Caco-2 (cell line): Measurements from ENCODE around the gene RAB3D. TPM values are rescaled to one million over a fixed set of nuclear protein-coding genes. Genes with fewer than 3 reads are reported as not detected.

Experiments
- Bru-seq: library from RNA; stranded (reverse); fragments of 400-500 nt; gene quantifications from one replicate; lab custom pipeline; 2021; lab: Mats Ljungman, UMichigan
- BruChase-seq, 2 experiments: library from RNA; stranded (reverse); fragments of 400-500 nt; gene quantifications; one replicate each; lab custom pipeline; 2021; lab: Mats Ljungman, UMichigan
- BruUV-seq: library from RNA; stranded (reverse); fragments of 400-500 nt; replicated peaks from 2 replicates; lab custom pipeline; 2021; lab: Mats Ljungman, UMichigan
- CTCF ChIA-PET: fragments of 300-600 bp; sonication (Branson Sonifier 250); formaldehyde crosslinking; loops from one replicate; lab custom pipeline; 2022; ENCODE audit warnings: antibody characterized with exemption; lab: Charles Lee
- POLR2A ChIA-PET: fragments of 300-600 bp; sonication (Branson Sonifier 250); formaldehyde crosslinking; loops from one replicate; lab custom pipeline; 2022; ENCODE audit warnings: antibody characterized with exemption; lab: Charles Lee
- DNase-seq, 2 experiments: peaks; one replicate each; pipeline versions ENCODE4 v3.0.0 to v3.0.0-alpha.2; 2020 to 2022
- H3K27me3 ChIP-seq: replicated peaks from 2 replicates; pipeline ENCODE4 v1.6.0; 2011; ENCODE audit warnings: low read length; ENCODE audit not compliant: control insufficient read depth, insufficient read depth
- H3K36me3 ChIP-seq: 2 replicates; pipeline ENCODE4 v1.5.1; 2011; ENCODE audit warnings: low read length; ENCODE audit not compliant: control insufficient read depth, insufficient read depth
- H3K4me1 ChIP-seq: fragments of 250-450 bp; sonication (Bioruptor Pico); 2 replicates; pipeline ENCODE4 v1.5.1; 2020; ENCODE audit warnings: mild to moderate bottlenecking
- H3K4me3 ChIP-seq: 2 replicates; pipeline ENCODE4 v1.5.1; 2011; ENCODE audit warnings: low read depth, mild to moderate bottlenecking, control low read depth, low read length
- H3K9me3 ChIP-seq: fragments of 250-450 bp; sonication (Bioruptor Pico); 2 replicates; pipeline ENCODE4 v1.5.1; 2020; ENCODE audit warnings: mild to moderate bottlenecking, moderate library complexity
- H3K27ac Mint-ChIP-seq: one replicate; pipeline ENCODE4 v1.8.0; 2022; ENCODE audit warnings: mixed read lengths; ENCODE audit not compliant: unreplicated experiment
- H3K27me3 Mint-ChIP-seq: one replicate; pipeline ENCODE4 v1.8.0; 2022; ENCODE audit warnings: mixed read lengths; ENCODE audit not compliant: insufficient read depth, unreplicated experiment
- H3K36me3 Mint-ChIP-seq: one replicate; pipeline ENCODE4 v1.8.0; 2022; ENCODE audit warnings: mild to moderate bottlenecking, mixed read lengths; ENCODE audit not compliant: insufficient read depth, unreplicated experiment
- H3K4me1 Mint-ChIP-seq: one replicate; pipeline ENCODE4 v1.8.0; 2022; ENCODE audit warnings: low read depth, mixed read lengths; ENCODE audit not compliant: unreplicated experiment
- H3K4me3 Mint-ChIP-seq: one replicate; pipeline ENCODE4 v1.8.0; 2022; ENCODE audit warnings: mild to moderate bottlenecking, moderate library complexity, mixed read lengths; ENCODE audit not compliant: unreplicated experiment
- H3K9me3 Mint-ChIP-seq: one replicate; pipeline ENCODE4 v1.8.0; 2022; ENCODE audit warnings: mixed read lengths; ENCODE audit not compliant: unreplicated experiment
- CTCF ChIP-seq, 2 experiments: fragments of 200-600 bp in 1 of 2; IDR thresholded peaks; 1 replicate in 1 of 2; 2 replicates in 1 of 2; pipeline versions ENCODE4 v1.5.1 to v1.8.0; 2011 to 2022; ENCODE audit warnings: antibody characterized with exemption in 1 of 2, control low read depth in 1 of 2, inconsistent platforms in 1 of 2, low read depth in 1 of 2, low read length in 1 of 2, mild to moderate bottlenecking in 1 of 2, moderate library complexity in 1 of 2; ENCODE audit not compliant: insufficient read depth in 1 of 2, severe bottlenecking in 1 of 2, unreplicated experiment in 1 of 2
- intact Hi-C: fragments of 100-400 bp; cut with micrococcal nuclease; formaldehyde crosslinking; loops from one replicate; pipeline ENCODE4 v1.10.0; 2022; ENCODE audit not compliant: unreplicated experiment
- long read RNA-seq: library from polyadenylated mRNA; stranded (forward); transcript quantifications from one replicate; pipeline ENCODE4 v2.0.0, GENCODE V29; 2022
- total RNA-seq: library from RNA; stranded (reverse); gene quantifications from 2 replicates; pipeline ENCODE4 v1.2.3, GENCODE V29; 2022

The RAB3D gene
- total RNA-seq (28.0 and 35.2 TPM in 2 replicates), Bru-seq, nascent RNA (percentile 55 among the genes with signal in this experiment), BruChase-seq, experiment 1, labeled RNA remaining after a 2-hour chase (percentile 73 among the genes with signal in this experiment), BruChase-seq, experiment 2, labeled RNA remaining after a 6-hour chase (percentile 87 among the genes with signal in this experiment)
- long read RNA-seq, full-length matches to known transcripts: 21 of 25 reads
- long read RNA-seq, partial matches to known transcripts: 2 of 25 reads
- long read RNA-seq, other reads (novel, unspliced or antisense): 2 of 25 reads

DNA sequence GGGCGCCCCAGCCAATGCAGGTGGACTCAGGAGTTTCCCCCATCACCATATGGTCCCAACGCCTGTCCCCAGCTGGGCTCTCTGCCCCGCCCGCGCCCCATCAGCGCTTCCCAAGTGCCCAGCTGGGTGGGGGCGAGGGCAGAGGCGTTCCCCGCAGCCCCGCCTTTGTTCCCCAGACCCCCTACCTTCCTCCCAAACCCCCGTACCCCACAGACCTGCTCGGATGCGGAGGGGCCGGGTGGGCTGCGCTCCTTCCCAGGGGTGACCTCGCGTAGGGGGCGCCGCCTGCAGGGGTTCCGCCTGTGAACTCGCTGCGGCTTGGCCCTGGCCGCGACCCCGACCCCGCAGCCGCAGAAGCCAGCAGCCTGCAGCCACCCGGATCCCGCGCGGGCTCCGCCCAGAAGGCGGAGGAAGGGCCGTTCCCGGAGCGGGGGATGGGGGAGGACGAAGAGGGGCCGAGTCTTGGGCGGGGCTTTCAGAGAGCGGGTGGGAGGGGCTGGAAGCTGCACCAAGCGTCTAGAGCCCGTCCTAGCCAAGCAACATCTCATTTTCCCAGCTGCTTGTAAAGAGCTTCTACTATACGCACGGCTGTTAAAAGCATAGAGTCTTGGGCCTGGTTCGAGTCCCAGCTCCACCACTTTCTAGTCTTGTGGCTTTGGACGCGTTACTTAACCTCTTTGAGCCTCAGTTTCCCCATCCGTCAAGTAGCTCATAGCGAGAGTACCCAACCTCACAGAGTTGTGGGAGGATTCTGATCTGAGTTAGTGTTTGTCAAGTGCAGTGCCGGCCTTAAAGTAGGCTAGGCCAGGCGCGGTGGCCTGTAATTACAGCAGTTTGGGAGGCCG is at the start of gene RAB3D:
TSS of gene RAB3D (minus strand) at position 404 of the 845 bp plus-strand sequence. CDS start 2,258 bp downstream, outside the sequence.
- Histone ChIP-seq H3K4me3 (peak within 1 kb of the TSS; percentile 88), H3K27me3 (no peaks in the 10 kb centered on the region), H3K9me3 (no peaks in the 10 kb centered on the region), H3K4me1 (peaks cover 20% of the 10 kb centered on the region), H3K36me3 (peaks cover 7% of the 10 kb centered on the region)
- BruUV-seq: no TSS peak
- Mint-ChIP-seq H3K27ac (peak within 1 kb of the TSS; percentile 50), H3K27me3 (no peaks in the 10 kb centered on the region), H3K9me3 (no peaks in the 10 kb centered on the region), H3K4me1 (peaks cover 10% of the 10 kb centered on the region), H3K36me3 (peaks cover 15% of the 10 kb centered on the region), H3K4me3 (peak within 1 kb of the TSS; percentile 77)
- peak; percentile 91 to 92 for DNase-seq
- ChIA-PET CTCF (interaction anchor here (0.6 to 2.3 kb wide), 5 partner anchors 8 to 50 kb away, joined by 3 to 12 read pairs (median 5); partner anchors contain the start of gene SWSAP1), POLR2A (interaction anchor here (0.8 to 1.0 kb wide), 2 partner anchors 17 to 35 kb away, joined by 3 to 6 read pairs; partner anchors contain the start of gene SWSAP1)
- intact Hi-C loops: no loop called here
- TF ChIP-seq CTCF (IDR thresholded peaks at IDR 0.05; ENCODE audit: insufficient read depth in 1 of 2, low read depth in 1 of 2, low read length in 1 of 2, severe bottlenecking in 1 of 2, unreplicated experiment in 1 of 2): no peak

- intact Hi-C loops: no loop called here
- H3K4me3 ChIP-seq: no peak overlapping the region
- H3K9me3 ChIP-seq: peaks cover 4% of the 10 kb centered on the region
- Mint-ChIP-seq H3K36me3 (no peaks in the 10 kb centered on the region), H3K4me3 (no peak overlapping the region), H3K4me1 (no peaks in the 10 kb centered on the region), H3K27me3 (no peaks in the 10 kb centered on the region), H3K27ac (no peak overlapping the region), H3K9me3 (peaks cover 8% of the 10 kb centered on the region)
- 0 out of 2 replicates have a peak, but pooled peaks cover 4% of the 10 kb centered on the region for H3K4me1 ChIP-seq
- ChIA-PET POLR2A (no interaction called here), CTCF (interaction anchor here (0.9 kb wide), 1 partner anchor 20 kb away, joined by 3 read pairs; no protein-coding TSS in a partner anchor)
- no peak for TF ChIP-seq CTCF (IDR thresholded peaks at IDR 0.05; ENCODE audit: insufficient read depth in 1 of 2, low read depth in 1 of 2, low read length in 1 of 2, severe bottlenecking in 1 of 2, unreplicated experiment in 1 of 2)
- no peak for DNase-seq
- H3K36me3 ChIP-seq: no peaks in the 10 kb centered on the region; the same call in 1 of the 2 replicates
- H3K27me3 ChIP-seq: no peaks in the 10 kb centered on the region
- no TSS peak for BruUV-seq
Observed at GRCh38 chr19:11387162-11388034, 47.9 kb upstream of the RAB3D start.
